AG04449 (cell line): ENCODE data around the gene GRM4.

Experiments
- CTCF ChIA-PET: fragments of 350-600 bp; formaldehyde crosslinking; extraction: SDS; loops from one replicate; lab custom pipeline; 2021; ENCODE audit warnings: antibody characterized with exemption; lab: Yijun Ruan, JAX
- POLR2A ChIA-PET: fragments of 400-600, 350-600 bp; formaldehyde crosslinking; extraction: SDS; loops from one replicate; lab custom pipeline; 2020; ENCODE audit warnings: antibody characterized with exemption, inconsistent platforms; lab: Yijun Ruan, JAX
- DNase-seq: peaks from one replicate; pipeline ENCODE4 v3.0.0-alpha.2; 2010; ENCODE audit warnings: low read depth, low spot score
- H3K4me3 ChIP-seq: 2 replicates; pipeline ENCODE4 v1.5.1; 2011; ENCODE audit warnings: low read depth, mild to moderate bottlenecking, control low read depth, low read length
- CTCF ChIP-seq: IDR thresholded peaks from one replicate; pipeline ENCODE4 v1.5.1; 2011; ENCODE audit warnings: mild to moderate bottlenecking, moderate library complexity, low read length, control low read depth, inconsistent platforms; ENCODE audit not compliant: insufficient read depth; ENCODE audit errors: missing control alignments

Gene GRM4

GRCh38 chr6:33983721-33984465 lies 162.0 kb downstream of the GRM4 start:
- TF ChIP-seq CTCF, result no peak
- DNase-seq, result no peak
- CTCF ChIA-PET, result no interaction called here
- POLR2A ChIA-PET, result no interaction called here
- no peak overlapping the region for H3K4me3 ChIP-seq

GRCh38 chr6:33983109-33983716 lies 162.7 kb downstream of the GRM4 start:
- TF ChIP-seq CTCF, result no peak
- DNase-seq, result no peak
- POLR2A ChIA-PET, result no interaction called here
- H3K4me3 ChIP-seq, result no peak overlapping the region
- CTCF ChIA-PET, result no interaction called here

GRCh38 chr6:33981861-33982260 lies 164.0 kb downstream of the GRM4 start:
- POLR2A ChIA-PET, result no interaction called here
- CTCF ChIA-PET, result no interaction called here
- no peak for DNase-seq
- no peak for TF ChIP-seq CTCF
- no peak overlapping the region for H3K4me3 ChIP-seq

GRCh38 chr6:33981421-33981820 lies 164.5 kb downstream of the GRM4 start:
- ChIA-PET CTCF (no interaction called here), POLR2A (no interaction called here)
- no peak for DNase-seq
- H3K4me3 ChIP-seq, result no peak overlapping the region
- no peak for TF ChIP-seq CTCF

GRCh38 chr6:33980176-33981175 lies 165.4 kb downstream of the GRM4 start:
- no peak for TF ChIP-seq CTCF
- POLR2A ChIA-PET, result no interaction called here
- no peak for DNase-seq
- no peak overlapping the region for H3K4me3 ChIP-seq
- CTCF ChIA-PET, result no interaction called here

GRCh38 chr6:33979750-33980149 lies 166.1 kb downstream of the GRM4 start:
- H3K4me3 ChIP-seq, result no peak overlapping the region
- POLR2A ChIA-PET, result no interaction called here
- CTCF ChIA-PET, result no interaction called here

More at GRCh38 chr6:33979750-33980149, 166.1 kb downstream of the GRM4 start:
- DNase-seq, result no peak
- TF ChIP-seq CTCF, result no peak
